Testis (tissue), 2 donors: ENCODE measurements around the gene UBL4A.

Source experiments
- CTCF ChIP-seq, 3 experiments: fragments of 450-650 bp in 2 of 3; fragments of 200-600 bp in 1 of 3; sonication (generic) in 1 of 3; IDR thresholded peaks; one replicate each; pipeline ENCODE4 v1.5.1; 2016 to 2019; ENCODE audit warnings: antibody characterized with exemption in 3 of 3, mild to moderate bottlenecking in 2 of 3, moderate library complexity in 1 of 3
- POLR2A ChIP-seq: fragments of 450-650 bp; IDR thresholded peaks from one replicate; pipeline ENCODE4 v1.6.1; 2017; ENCODE audit warnings: antibody characterized with exemption, mild to moderate bottlenecking, moderate library complexity

GRCh38 chrX:154508384-154508745 lies 21.9 kb upstream of the UBL4A start:
- TF ChIP-seq POLR2A (no peak), CTCF (IDR thresholded peaks at IDR 0.05) (no peak)
